ENCODE measurements around the gene DISP3. TPM values are rescaled to one million over a fixed set of nuclear protein-coding genes. Genes with fewer than 3 reads are reported as not detected.

DISP3 gene
- total RNA-seq, 2 experiments from 2014 or later, result 0.38 to 0.57 TPM

DNA sequence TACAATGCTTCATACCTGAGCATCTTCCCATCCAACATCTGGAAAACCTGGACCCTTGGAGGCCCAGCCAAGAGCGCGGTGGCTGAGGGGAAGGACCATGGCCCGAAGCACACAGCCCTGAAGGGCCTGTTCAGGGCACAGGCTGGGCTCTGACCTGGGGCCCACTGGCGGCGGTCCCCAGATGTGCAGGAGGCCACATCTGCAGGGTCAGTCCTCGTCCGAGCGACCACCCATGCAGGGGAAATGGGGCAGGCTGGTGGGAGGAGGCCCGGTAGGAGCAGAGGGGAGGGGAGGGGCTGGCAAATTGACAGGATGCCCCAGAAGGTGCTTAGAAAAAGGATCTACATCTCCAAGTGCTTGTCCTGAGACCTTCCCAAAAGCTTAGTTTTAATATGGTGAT, 59.9 kb downstream of the DISP3 start:
- ChIA-PET POLR2A (no interaction called here), CTCF (no interaction called here)

- ChIA-PET CTCF (no interaction called here), POLR2A (no interaction called here)
These were observed 61.2 kb downstream of the DISP3 start for GRCh38 chr1:11539850-11540772.

GRCh38 chr1:11540773-11541160, 61.8 kb downstream of the DISP3 start:
- ChIA-PET CTCF (no interaction called here), POLR2A (no interaction called here)

DNA sequence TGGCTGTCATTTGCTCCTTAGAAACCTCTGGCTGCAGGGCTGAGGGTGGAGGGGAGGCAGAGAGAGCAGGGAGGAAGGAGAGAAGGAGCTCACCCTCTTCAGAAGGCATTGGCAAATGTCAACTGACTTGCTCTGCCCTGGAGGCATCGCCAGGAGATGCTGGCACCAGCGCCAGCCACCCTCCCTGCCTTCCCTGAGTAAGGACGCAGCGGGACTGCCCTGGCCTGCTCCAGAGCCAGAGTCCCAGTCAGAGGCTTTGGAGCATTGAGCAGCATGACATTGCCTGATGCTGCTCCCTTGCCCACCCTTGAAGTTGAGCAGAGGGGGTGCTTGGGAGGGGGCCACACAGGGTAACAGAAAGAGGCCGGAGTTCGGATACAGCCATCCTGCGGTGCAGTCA, 62.3 kb downstream of the DISP3 start:
- CTCF ChIA-PET, result no interaction called here
- POLR2A ChIA-PET, result no interaction called here

DNA sequence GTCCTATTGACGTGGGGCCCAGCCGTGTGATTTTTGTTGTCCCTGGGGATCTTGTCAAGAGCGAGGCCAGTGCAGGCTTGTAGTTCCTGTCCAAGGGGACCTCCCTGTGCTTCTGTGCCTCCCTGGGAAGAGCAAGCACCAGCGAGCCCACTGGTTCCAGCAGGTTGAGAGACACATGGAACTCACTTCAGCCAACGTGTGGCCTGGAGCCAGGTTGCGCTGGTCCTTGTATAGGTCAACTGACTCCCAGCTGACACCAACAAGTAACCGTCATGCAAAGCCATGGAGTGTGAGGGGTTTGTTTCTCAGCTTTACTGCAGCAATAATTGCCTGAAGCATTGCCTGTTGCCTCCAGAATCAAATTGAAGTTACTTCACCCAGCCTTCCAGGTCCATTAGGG, 63.0 kb downstream of the DISP3 start:
- ChIA-PET POLR2A (no interaction called here), CTCF (no interaction called here)

DNA sequence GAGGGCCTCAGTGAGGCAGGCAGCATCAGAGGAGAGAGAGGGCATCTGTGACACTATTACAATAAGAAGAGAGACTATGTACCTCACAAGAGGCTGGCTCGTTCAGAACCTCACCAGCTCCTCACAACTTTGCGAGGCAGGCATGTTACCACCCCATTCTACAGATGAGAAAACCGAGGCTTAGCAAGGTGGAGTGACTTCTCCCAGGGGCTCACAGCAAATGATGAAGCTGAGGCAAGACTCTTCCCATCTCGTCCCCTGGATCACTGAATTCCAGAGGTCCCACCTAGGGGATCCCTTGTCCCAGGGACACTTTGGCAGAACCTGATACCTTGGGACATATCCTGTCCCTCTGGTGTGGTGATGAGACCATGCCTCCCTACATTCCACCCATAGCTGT, 64.4 kb downstream of the DISP3 start:
- ChIA-PET POLR2A (no interaction called here), CTCF (no interaction called here)

- POLR2A ChIA-PET, result no interaction called here
- CTCF ChIA-PET, result no interaction called here
These were observed 64.8 kb downstream of the DISP3 start for GRCh38 chr1:11543796-11544195.

DNA sequence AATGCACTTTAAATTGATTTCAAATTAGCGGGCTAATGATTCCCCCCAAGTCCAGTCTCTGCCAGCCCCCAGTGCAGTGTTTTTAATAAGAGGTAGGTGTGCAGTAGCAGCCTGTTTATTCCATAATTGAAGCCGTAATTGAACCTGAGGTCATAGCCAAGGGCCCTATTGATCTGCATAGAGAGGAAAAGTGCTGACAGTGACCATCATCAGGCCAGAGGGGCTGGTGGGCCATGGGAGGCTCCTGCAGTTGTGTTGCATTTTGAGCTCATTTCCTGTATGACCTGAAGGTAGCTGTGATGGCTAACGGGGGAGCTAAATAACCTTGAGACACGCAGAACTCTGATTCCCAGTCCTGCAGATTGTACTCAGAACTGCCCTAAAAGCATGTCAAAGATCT, 67.5 kb downstream of the DISP3 start:
- ChIA-PET CTCF (no interaction called here), POLR2A (no interaction called here)

DNA sequence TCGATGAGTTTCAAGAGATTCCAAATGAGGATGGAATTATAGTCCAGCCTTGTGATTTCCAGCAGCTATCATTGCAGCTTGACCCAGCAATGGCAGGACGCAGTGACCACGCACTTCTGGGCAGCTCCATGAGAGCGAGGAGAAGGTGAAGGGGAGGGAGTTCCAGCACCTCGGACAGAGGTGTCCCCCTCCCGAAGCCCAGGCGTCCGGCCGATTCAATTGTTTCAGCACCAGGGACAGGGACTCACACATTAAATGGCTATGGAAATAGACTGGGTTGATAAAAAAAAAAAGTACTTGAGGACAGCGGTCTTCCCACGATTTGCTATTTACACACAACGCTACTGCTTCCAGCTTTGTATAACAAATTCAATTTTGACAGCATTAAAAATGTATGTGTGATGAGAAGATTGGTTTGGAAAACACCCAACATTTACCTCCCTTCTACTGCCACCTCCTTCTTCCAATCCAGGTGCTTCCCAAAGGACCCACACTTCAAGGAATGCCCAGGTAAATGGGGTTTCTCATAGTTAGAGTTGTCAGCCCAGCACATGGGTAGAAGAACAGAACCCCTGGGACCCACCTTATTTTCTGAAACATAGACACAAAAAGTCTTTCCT, 71.8 kb downstream of the DISP3 start:
- ChIA-PET POLR2A (no interaction called here), CTCF (no interaction called here)

DNA sequence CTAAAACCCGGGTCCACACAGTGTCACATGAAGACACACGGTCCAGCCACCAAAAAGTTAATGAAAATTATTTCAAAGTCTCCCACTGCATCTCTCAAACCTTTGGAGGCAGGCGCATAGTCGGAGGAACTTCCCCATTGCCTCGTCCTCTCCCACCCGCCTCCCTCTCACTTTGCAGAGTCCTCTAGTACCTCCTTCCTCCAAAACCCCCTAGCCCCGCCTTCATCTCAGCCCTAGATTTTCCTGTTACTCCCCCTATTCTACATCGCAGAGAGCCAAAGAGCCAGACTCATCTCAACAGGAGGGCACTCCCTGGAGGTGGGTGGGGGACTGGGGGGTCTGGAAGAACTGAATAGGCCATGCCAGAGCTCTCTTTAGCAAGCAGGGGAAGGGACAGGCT, 79.3 kb downstream of the DISP3 start:
- POLR2A ChIA-PET, result no interaction called here
- CTCF ChIA-PET, result no interaction called here

GRCh38 chr1:11558871-11559590, 80.1 kb downstream of the DISP3 start:
- CTCF ChIA-PET, result no interaction called here

GRCh38 chr1:11559591-11559970, 80.6 kb downstream of the DISP3 start:
- ChIA-PET POLR2A (no interaction called here), CTCF (interaction anchor here (0.6 to 1.1 kb wide), 2 partner anchors 91 to 213 kb away, joined by 3 read pairs; no protein-coding TSS in a partner anchor)

More at GRCh38 chr1:11558871-11559590, 80.1 kb downstream of the DISP3 start:
- POLR2A ChIA-PET, result no interaction called here

- ChIA-PET POLR2A (no interaction called here), CTCF (interaction anchor here (0.6 to 1.1 kb wide), 2 partner anchors 91 to 213 kb away, joined by 3 read pairs; no protein-coding TSS in a partner anchor)
These were observed 81.1 kb downstream of the DISP3 start for GRCh38 chr1:11560061-11560460.

- POLR2A ChIA-PET, result no interaction called here
These were observed 82.8 kb downstream of the DISP3 start for GRCh38 chr1:11561740-11562139.

GRCh38 chr1:11562664-11563063, 83.7 kb downstream of the DISP3 start:
- POLR2A ChIA-PET, result no interaction called here
- CTCF ChIA-PET, result no interaction called here

More at GRCh38 chr1:11561740-11562139, 82.8 kb downstream of the DISP3 start:
- CTCF ChIA-PET, result no interaction called here

DNA sequence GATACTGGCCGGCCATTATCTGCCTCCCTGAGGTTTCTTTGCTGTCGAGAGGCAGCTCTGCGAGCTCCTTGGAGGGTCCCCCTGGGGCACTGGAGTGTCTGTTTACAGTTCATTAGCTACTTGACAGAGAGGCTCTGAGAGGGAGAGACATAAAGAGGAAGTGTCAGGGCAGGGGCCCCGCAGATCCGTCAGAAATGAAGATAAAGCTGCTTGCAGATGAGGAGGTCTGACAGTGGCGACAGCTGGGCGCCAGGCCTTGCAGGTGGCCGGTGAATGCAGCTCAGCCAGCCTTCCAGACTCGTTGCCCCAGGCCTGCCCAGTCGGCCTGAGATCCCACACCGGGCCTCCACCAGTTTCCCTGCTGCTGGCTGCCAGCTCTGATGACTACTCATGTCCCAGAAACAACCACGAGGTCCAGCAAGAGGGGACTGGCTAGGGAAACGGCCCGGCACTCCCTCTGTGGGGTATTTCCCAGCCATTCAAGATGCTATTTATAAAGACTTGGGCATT, 84.7 kb downstream of the DISP3 start:
- POLR2A ChIA-PET, result no interaction called here
- CTCF ChIA-PET, result no interaction called here

DNA sequence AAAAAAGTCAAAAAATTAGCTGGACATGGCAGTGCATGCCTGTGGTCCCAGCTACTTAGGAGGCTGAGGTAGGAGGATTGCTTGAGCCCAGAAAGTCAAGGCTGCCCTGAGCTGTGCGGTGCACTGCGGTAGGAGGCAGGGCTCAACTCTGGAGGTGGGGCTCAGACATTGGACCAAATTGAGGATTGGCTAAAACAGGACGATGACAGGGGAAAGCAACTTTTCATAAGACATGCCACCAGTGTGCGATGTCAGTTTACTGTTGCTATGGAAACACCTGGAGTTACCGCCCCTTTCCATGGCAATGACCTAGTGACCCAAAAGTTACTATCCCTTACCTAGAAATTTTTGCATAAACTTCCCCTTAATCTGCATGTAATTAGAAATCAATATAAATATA, 85.3 kb downstream of the DISP3 start:
- ChIA-PET CTCF (no interaction called here), POLR2A (no interaction called here)

DNA sequence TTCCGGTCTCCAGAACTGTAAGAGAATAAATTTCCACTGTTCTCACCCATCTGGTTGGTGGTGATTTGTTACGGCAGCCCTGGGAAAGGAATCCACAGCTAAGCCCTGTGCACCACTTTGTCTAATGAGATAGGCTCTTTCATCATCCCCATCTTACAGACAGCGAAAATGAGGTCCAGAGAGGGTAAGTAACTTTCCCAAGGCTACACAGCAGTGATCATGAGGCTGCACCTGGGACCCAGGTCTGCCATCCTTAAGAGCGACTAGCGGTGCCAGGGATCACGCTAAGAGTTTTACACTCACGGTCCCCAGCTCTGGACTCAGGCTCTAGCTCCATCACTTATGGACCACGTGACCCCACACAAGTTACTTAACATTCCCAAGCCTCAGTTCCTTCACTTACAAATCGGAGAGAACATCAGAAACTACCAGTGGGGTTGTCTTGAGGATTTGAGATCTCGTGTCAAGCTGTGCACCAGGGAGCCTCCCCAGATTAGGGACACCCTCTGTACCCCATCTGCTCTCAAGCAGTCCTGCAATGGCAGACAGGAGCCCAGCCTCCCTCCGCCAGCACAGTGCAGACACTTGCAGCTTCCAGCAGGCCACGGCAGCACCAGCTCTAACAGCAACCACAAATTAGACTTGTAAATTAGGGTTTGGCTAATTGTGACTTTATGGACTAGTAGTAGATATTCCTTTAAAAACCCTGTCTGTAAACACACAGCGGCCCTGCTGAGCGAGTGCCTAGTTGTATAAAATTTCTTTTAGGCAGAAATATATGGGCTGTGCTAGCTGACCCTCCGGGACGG, 87.3 kb downstream of the DISP3 start:
- ChIA-PET POLR2A (no interaction called here), CTCF (interaction anchor here (1.2 kb wide), 1 partner anchor 76 kb away, joined by 3 read pairs; no protein-coding TSS in a partner anchor)

GRCh38 chr1:11567244-11568065, 88.5 kb downstream of the DISP3 start:
- CTCF ChIA-PET, result interaction anchor here (1.2 kb wide), 1 partner anchor 75 kb away, joined by 3 read pairs; no protein-coding TSS in a partner anchor
- POLR2A ChIA-PET, result no interaction called here

Measured in activated CD8-positive, alpha-beta memory T cell treated with anti-CD3 and anti-CD28 coated beads for 36 hours (primary cell).